Measurements from ENCODE around the gene C18orf32.

DNA sequence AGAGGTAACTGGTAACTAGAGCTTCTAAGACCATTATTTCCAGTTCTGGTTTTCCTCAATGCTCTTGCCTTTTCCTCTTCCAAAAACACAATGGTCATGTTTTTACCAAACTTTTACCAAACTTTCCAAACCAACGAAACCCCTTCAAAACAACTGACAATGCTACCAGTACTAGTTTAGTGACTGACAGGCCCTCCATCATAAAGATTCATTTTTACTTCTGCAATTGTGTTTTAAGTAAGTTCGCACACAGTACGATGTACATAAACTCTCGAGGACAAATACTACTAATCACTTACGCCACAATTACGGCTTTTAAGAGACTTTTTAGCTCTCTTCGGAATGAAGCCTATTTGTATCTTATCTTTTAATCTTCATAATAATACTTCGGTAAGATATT, 900 bp downstream of the C18orf32 start:
- TF ChIP-seq CTCF (IDR thresholded peaks at IDR 0.05) (no peak), POLR2A (IDR thresholded peaks at IDR 0.05) (no peak)
